ENCODE data around the gene SULF2.

DNA sequence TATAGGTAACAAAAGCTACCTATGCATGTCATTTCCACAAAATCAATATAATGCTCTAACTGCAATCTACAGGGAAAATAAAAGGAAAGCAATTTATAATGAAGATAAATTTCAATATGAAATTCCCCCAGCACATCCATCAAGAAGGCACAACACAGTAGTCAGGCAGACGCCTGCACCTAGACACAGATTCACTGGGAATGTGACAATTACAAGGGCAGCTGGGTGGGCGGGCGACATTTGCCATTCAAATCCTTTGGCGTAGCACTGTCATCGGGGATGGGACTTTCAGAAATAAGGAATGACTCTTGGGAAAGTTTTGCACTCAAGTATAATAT lies 60.4 kb downstream of the SULF2 start:
- TF ChIP-seq POLR2A (IDR thresholded peaks at IDR 0.05) (no peak), POLR2AphosphoS5 (IDR thresholded peaks at IDR 0.05) (no peak)
